Neural progenitor cell (in vitro differentiated cells): ENCODE measurements around the gene LMX1B. TPM values are rescaled to one million over a fixed set of nuclear protein-coding genes. Genes with fewer than 3 reads are reported as not detected.
A peak's percentile ranks its signal among the peaks of the same experiment; 100 is the strongest.

Experiments used
- DNase-seq: peaks from one replicate; pipeline ENCODE4 v3.0.0-alpha.2; 2016; ENCODE audit warnings: low spot score
- H2AFZ ChIP-seq: fragments of 200-600 bp; sonication (generic); replicated peaks from 2 replicates; pipeline ENCODE4 v1.6.1; 2016; ENCODE audit warnings: antibody characterized with exemption
- H3F3A ChIP-seq: fragments of 200-600 bp; sonication (generic); 2 replicates; pipeline ENCODE4 v1.6.1; 2016; ENCODE audit warnings: antibody characterized with exemption, low read depth
- H3K27ac ChIP-seq: fragments of 200-600 bp; sonication (generic); 2 replicates; pipeline ENCODE4 v1.5.1; 2016; ENCODE audit warnings: mild to moderate bottlenecking
- H3K27me3 ChIP-seq: fragments of 200-600 bp; sonication (generic); 2 replicates; pipeline ENCODE4 v1.6.1; 2016; ENCODE audit warnings: mild to moderate bottlenecking, moderate library complexity
- H3K36me3 ChIP-seq: fragments of 200-600 bp; sonication (generic); 2 replicates; pipeline ENCODE4 v1.5.1; 2016
- H3K4me1 ChIP-seq: fragments of 200-600 bp; sonication (generic); 2 replicates; pipeline ENCODE4 v1.6.1; 2016; ENCODE audit warnings: mixed run types
- H3K4me2 ChIP-seq: fragments of 200-600 bp; sonication (generic); 2 replicates; pipeline ENCODE4 v1.6.1; 2016
- H3K4me3 ChIP-seq: fragments of 200-600 bp; sonication (generic); 2 replicates; pipeline ENCODE4 v1.5.1; 2016
- H3K79me2 ChIP-seq: fragments of 200-600 bp; sonication (generic); 2 replicates; pipeline ENCODE4 v1.6.1; 2016; ENCODE audit warnings: low read depth
- H3K9ac ChIP-seq: fragments of 200-600 bp; sonication (generic); 2 replicates; pipeline ENCODE4 v1.6.1; 2016
- H3K9me3 ChIP-seq: fragments of 200-600 bp; sonication (generic); 2 replicates; pipeline ENCODE4 v1.5.1; 2016; ENCODE audit warnings: low read depth
- H4K20me1 ChIP-seq: fragments of 200-600 bp; sonication (generic); 2 replicates; pipeline ENCODE4 v1.6.1; 2016; ENCODE audit warnings: low read depth
- H3K27ac Mint-ChIP-seq: 3 replicates; pipeline ENCODE4 v1.8.0; 2021; ENCODE audit warnings: mixed read lengths
- H3K27me3 Mint-ChIP-seq: 2 replicates; pipeline ENCODE4 v1.8.0; 2022; ENCODE audit warnings: low read depth, mild to moderate bottlenecking, inconsistent platforms, moderate library complexity, mixed read lengths; ENCODE audit not compliant: insufficient read depth
- H3K36me3 Mint-ChIP-seq: 3 replicates; pipeline ENCODE4 v1.8.0; 2021; ENCODE audit warnings: mixed read lengths
- H3K4me1 Mint-ChIP-seq: 3 replicates; pipeline ENCODE4 v1.8.0; 2021; ENCODE audit warnings: mixed read lengths
- H3K4me3 Mint-ChIP-seq: 3 replicates; pipeline ENCODE4 v1.8.0; 2021; ENCODE audit warnings: mild to moderate bottlenecking, moderate library complexity, mixed read lengths
- H3K9me3 Mint-ChIP-seq: 3 replicates; pipeline ENCODE4 v1.8.0; 2020; ENCODE audit warnings: mixed read lengths
- CTCF ChIP-seq: fragments of 200-600 bp; sonication (generic); IDR thresholded peaks from 2 replicates; pipeline ENCODE4 v1.5.1; 2017; ENCODE audit warnings: antibody characterized with exemption, mild to moderate bottlenecking
- EZH2 ChIP-seq: fragments of 200-600 bp; sonication (generic); IDR thresholded peaks from 2 replicates; pipeline ENCODE4 v1.6.1; 2017; ENCODE audit warnings: antibody characterized with exemption, mild to moderate bottlenecking, moderate library complexity
- EZH2phosphoT487 ChIP-seq: fragments of 200-600 bp; sonication (generic); IDR thresholded peaks from 2 replicates; pipeline ENCODE4 v1.6.1; 2017; ENCODE audit warnings: antibody characterized with exemption
- total RNA-seq: library from RNA; depleted of rRNA; stranded (reverse); fragments of >200 nt; gene quantifications from 2 replicates; pipeline ENCODE4 v1.2.3, GENCODE V29; 2015; ENCODE audit warnings: low replicate concordance

Gene LMX1B
- total RNA-seq, 1 donor from 2014 or later, result 0.19 TPM

GRCh38 chr9:126588491-126589168, 25.1 kb upstream of the LMX1B start:
- Histone ChIP-seq H2AFZ (no peak overlapping the region), H3F3A (peaks cover 5% of the 10 kb centered on the region), H3K9ac (no peak overlapping the region), H3K4me3 (no peak overlapping the region), H3K27me3 (no peaks in the 10 kb centered on the region), H3K4me1 (peaks cover 7% of the 10 kb centered on the region), H4K20me1 (no peaks in the 10 kb centered on the region), H3K36me3 (no peaks in the 10 kb centered on the region), H3K4me2 (no peak overlapping the region), H3K27ac (no peak overlapping the region), H3K79me2 (no peaks in the 10 kb centered on the region), H3K9me3 (no peaks in the 10 kb centered on the region)
- peak overlapping the region; percentile 31 for H3K27ac Mint-ChIP-seq
- no peak overlapping the region for H3K4me3 Mint-ChIP-seq
- no peaks in the 10 kb centered on the region for H3K36me3 Mint-ChIP-seq
- H3K27me3 Mint-ChIP-seq, result peaks cover 12% of the 10 kb centered on the region
- peaks cover 5% of the 10 kb centered on the region for H3K9me3 Mint-ChIP-seq
- no peak for TF ChIP-seq CTCF
- TF ChIP-seq EZH2, result no peak
- TF ChIP-seq EZH2phosphoT487, result no peak
- DNase-seq, result no peak
- peaks cover 43% of the 10 kb centered on the region for H3K4me1 Mint-ChIP-seq

GRCh38 chr9:126589349-126589748, 24.4 kb upstream of the LMX1B start:
- no peak overlapping the region for H3K4me3 Mint-ChIP-seq
- Histone ChIP-seq H3K4me3 (no peak overlapping the region), H3K79me2 (no peaks in the 10 kb centered on the region), H2AFZ (no peak overlapping the region), H3K9me3 (no peaks in the 10 kb centered on the region), H3K4me1 (peaks cover 7% of the 10 kb centered on the region), H3K4me2 (no peak overlapping the region), H3F3A (peaks cover 5% of the 10 kb centered on the region), H3K36me3 (no peaks in the 10 kb centered on the region), H3K27me3 (no peaks in the 10 kb centered on the region), H3K9ac (no peak overlapping the region), H3K27ac (no peak overlapping the region), H4K20me1 (no peaks in the 10 kb centered on the region)
- no peak overlapping the region for H3K27ac Mint-ChIP-seq
- H3K36me3 Mint-ChIP-seq, result no peaks in the 10 kb centered on the region
- H3K9me3 Mint-ChIP-seq, result peaks cover 5% of the 10 kb centered on the region
- peaks cover 12% of the 10 kb centered on the region for H3K27me3 Mint-ChIP-seq
- H3K4me1 Mint-ChIP-seq, result peaks cover 43% of the 10 kb centered on the region
- TF ChIP-seq CTCF (no peak), EZH2phosphoT487 (no peak), EZH2 (no peak)
- DNase-seq, result no peak

- DNase-seq, result no peak
- H3K27ac Mint-ChIP-seq, result peak overlapping the region; percentile 74
- Histone ChIP-seq H3K27me3 (peaks cover under 1% of the 10 kb centered on the region), H3K27ac (no peak overlapping the region), H3K79me2 (no peaks in the 10 kb centered on the region), H3F3A (peaks cover 5% of the 10 kb centered on the region), H3K4me1 (peaks cover 7% of the 10 kb centered on the region), H3K4me2 (no peak overlapping the region), H3K9ac (no peak overlapping the region), H4K20me1 (no peaks in the 10 kb centered on the region), H3K4me3 (no peak overlapping the region), H2AFZ (no peak overlapping the region), H3K36me3 (no peaks in the 10 kb centered on the region), H3K9me3 (no peaks in the 10 kb centered on the region)
- TF ChIP-seq CTCF, result no peak
- TF ChIP-seq EZH2phosphoT487, result no peak
- TF ChIP-seq EZH2, result no peak
- no peak overlapping the region for H3K4me3 Mint-ChIP-seq
- H3K36me3 Mint-ChIP-seq, result no peaks in the 10 kb centered on the region
- peaks cover 8% of the 10 kb centered on the region for H3K27me3 Mint-ChIP-seq
- H3K9me3 Mint-ChIP-seq, result peaks cover 7% of the 10 kb centered on the region
- H3K4me1 Mint-ChIP-seq, result peaks cover 41% of the 10 kb centered on the region
These were observed 22.6 kb upstream of the LMX1B start for GRCh38 chr9:126591083-126591482.
